Hepatocyte (in vitro differentiated cells): ENCODE data around the gene POTEE.
"Not testable (repeated sequence)": the region's sequence is repeated elsewhere in the genome, so short reads cannot be mapped to it uniquely, and the experiment has no call there.

Source experiments
- CTCF ChIP-seq: fragments of 200-600 bp; sonication (generic); IDR thresholded peaks from 2 replicates; pipeline ENCODE4 v1.5.1; 2016; ENCODE audit warnings: antibody characterized with exemption, mild to moderate bottlenecking; ENCODE audit not compliant: poor library complexity
- EZH2 ChIP-seq: fragments of 200-600 bp; sonication (generic); IDR thresholded peaks from 2 replicates; pipeline ENCODE4 v1.6.1; 2016; ENCODE audit warnings: antibody characterized with exemption, mild to moderate bottlenecking, borderline replicate concordance

DNA sequence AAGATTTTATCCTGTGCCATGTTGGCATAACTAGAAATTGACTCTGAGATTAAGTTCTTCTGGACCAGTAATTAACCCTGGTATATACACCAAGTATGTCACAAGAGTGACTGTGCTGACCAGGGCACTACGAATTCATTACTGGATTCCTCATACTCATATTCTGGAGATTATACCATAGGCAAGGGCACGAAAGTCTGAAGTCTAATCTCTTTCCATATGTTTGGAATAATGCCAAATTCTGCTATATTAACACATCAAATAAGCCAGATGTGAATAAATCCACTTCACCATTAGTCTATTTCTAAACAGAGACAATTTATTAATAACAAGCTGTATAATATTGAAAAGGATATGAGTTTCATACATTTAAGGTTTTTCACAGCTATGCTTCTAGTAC is 13.2 kb upstream of the POTEE start:
- TF ChIP-seq CTCF, EZH2: not testable (repeated sequence)
